D721Med (cell line): Measurements from ENCODE around the gene STRA6.

Experiments used
- DNase-seq: peaks from one replicate; pipeline ENCODE4 v3.0.0; 2011; ENCODE audit warnings: low spot score; ENCODE audit not compliant: insufficient read length
- FAIRE-seq: peaks from 2 replicates; lab custom pipeline; 2011; peaks lifted over from hg19 to GRCh38; lab: Jason Lieb, UNC
- CTCF ChIP-seq: IDR thresholded peaks from 2 replicates; pipeline ENCODE4 v1.5.1; 2012; ENCODE audit warnings: mild to moderate bottlenecking, control low read depth; ENCODE audit not compliant: insufficient read depth; ENCODE audit errors: missing control alignments

The STRA6 gene, protein sequence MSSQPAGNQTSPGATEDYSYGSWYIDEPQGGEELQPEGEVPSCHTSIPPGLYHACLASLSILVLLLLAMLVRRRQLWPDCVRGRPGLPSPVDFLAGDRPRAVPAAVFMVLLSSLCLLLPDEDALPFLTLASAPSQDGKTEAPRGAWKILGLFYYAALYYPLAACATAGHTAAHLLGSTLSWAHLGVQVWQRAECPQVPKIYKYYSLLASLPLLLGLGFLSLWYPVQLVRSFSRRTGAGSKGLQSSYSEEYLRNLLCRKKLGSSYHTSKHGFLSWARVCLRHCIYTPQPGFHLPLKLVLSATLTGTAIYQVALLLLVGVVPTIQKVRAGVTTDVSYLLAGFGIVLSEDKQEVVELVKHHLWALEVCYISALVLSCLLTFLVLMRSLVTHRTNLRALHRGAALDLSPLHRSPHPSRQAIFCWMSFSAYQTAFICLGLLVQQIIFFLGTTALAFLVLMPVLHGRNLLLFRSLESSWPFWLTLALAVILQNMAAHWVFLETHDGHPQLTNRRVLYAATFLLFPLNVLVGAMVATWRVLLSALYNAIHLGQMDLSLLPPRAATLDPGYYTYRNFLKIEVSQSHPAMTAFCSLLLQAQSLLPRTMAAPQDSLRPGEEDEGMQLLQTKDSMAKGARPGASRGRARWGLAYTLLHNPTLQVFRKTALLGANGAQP

GRCh38 chr15:74202452-74203401 is at the start of gene STRA6:
Gene STRA6, minus strand, starts transcription at chr15:74202787. Its CDS starts 520 bp downstream, at chr15:74202267.
- TF ChIP-seq CTCF, result peak; percentile 14
- no peak for FAIRE-seq
- peak; percentile 95 for DNase-seq

- DNase-seq (no peak), FAIRE-seq (no peak)
- no peak for TF ChIP-seq CTCF
These were observed 49.7 kb upstream of the STRA6 start for GRCh38 chr15:74252291-74252690.

- TF ChIP-seq CTCF, result no peak
- DNase-seq (no peak), FAIRE-seq (no peak)
These were observed 48.7 kb upstream of the STRA6 start for GRCh38 chr15:74251131-74251811.

DNA sequence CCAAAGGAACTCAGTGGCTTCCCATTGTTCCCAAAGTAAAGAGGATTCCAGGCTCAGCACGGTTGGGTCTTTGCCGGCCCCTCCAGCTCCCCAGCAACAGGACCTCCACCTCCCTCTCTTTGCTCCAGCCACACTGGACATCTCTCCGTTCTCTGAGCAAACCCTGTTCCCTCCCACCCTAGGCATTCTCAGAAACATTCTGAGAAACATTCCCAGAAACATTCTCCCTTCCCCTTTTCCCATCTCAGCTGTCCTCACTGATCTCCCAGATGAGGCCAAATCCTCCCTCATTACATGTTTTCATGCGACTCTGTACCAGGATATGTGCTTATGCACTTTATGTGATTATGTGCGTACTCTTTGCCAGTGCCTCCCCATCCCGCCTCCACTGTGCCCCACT is 47.7 kb upstream of the STRA6 start:
- FAIRE-seq (no peak), DNase-seq (no peak)
- TF ChIP-seq CTCF, result no peak

GRCh38 chr15:74245342-74245931 is 42.9 kb upstream of the STRA6 start:
- TF ChIP-seq CTCF, result no peak

DNA sequence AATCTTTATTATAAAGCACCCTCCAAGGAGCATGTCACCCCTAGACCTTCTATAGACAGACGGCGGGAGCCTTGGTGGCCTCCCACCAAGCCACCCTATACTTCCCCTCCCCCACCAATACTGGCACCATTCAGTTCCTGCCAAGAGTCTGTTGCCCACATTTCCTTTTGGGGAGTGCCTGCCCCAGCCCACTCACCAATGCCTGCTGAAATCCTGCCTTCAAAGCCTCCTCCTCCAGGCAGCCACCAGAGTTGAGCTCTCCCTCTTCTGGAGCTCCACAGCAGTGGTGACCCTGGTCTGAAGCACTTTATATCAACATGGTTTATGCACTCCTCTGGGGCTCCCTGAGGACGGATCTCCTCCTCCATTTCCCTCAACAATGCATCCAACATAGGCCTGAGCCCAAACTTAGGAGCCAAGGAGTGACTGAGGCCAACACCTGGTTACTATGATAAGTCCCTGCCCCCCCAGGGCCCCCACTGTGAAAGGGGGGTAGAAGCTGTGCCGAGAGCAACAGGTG is 42.3 kb upstream of the STRA6 start:
- TF ChIP-seq CTCF, result no peak
- no peak for DNase-seq
- FAIRE-seq, result no peak

More at GRCh38 chr15:74245342-74245931, 42.9 kb upstream of the STRA6 start:
- DNase-seq (peak; percentile 85), FAIRE-seq (no peak)
